ENCODE measurements around the gene MYO1H. TPM values are rescaled to one million over a fixed set of nuclear protein-coding genes. Genes with fewer than 3 reads are reported as not detected.
A peak's percentile ranks its signal among the peaks of the same experiment; 100 is the strongest.
"Not testable (repeated sequence)": the region's sequence is repeated elsewhere in the genome, so short reads cannot be mapped to it uniquely, and the experiment has no call there.

The MYO1H gene
- total RNA-seq, 1 donor from 2014 or later, result not detected

GRCh38 chr12:109421355-109422087 is 73.8 kb downstream of the MYO1H start:
- Mint-ChIP-seq H3K27me3 (ENCODE audit: insufficient read depth, low read depth) (peaks cover 7% of the 10 kb centered on the region), H3K36me3 (no peaks in the 10 kb centered on the region), H3K4me3 (peak overlapping the region; percentile 16), H3K27ac (no peak overlapping the region), H3K4me1 (no peaks in the 10 kb centered on the region), H3K9me3 (peaks cover 5% of the 10 kb centered on the region)
- Histone ChIP-seq H3K4me3 (no peak overlapping the region), H3K27me3 (no peaks in the 10 kb centered on the region), H3K9me3 (ENCODE audit: low read depth) (no peaks in the 10 kb centered on the region), H4K20me1 (ENCODE audit: low read depth) (no peaks in the 10 kb centered on the region), H3K36me3 (no peaks in the 10 kb centered on the region), H3K27ac (no peak overlapping the region), H2AFZ (replicated peaks) (no peak overlapping the region), H3K79me2 (ENCODE audit: low read depth) (no peaks in the 10 kb centered on the region), H3F3A (ENCODE audit: low read depth) (no peaks in the 10 kb centered on the region), H3K4me2 (no peak overlapping the region), H3K9ac (no peak overlapping the region), H3K4me1 (no peaks in the 10 kb centered on the region)
- no peak for DNase-seq (ENCODE audit: low spot score)
- TF ChIP-seq CTCF (IDR thresholded peaks at IDR 0.05) (no peak), EZH2 (IDR thresholded peaks at IDR 0.05) (no peak), EZH2phosphoT487 (IDR thresholded peaks at IDR 0.05) (no peak)

GRCh38 chr12:109422251-109422650 is 74.6 kb downstream of the MYO1H start:
- Histone ChIP-seq H3K4me2 (no peak overlapping the region), H3K4me3 (no peak overlapping the region), H3K4me1 (no peaks in the 10 kb centered on the region), H3K9me3 (ENCODE audit: low read depth) (no peaks in the 10 kb centered on the region), H3K36me3 (no peaks in the 10 kb centered on the region), H3F3A (ENCODE audit: low read depth) (no peaks in the 10 kb centered on the region), H4K20me1 (ENCODE audit: low read depth) (no peaks in the 10 kb centered on the region), H3K27ac (no peak overlapping the region), H3K79me2 (ENCODE audit: low read depth) (no peaks in the 10 kb centered on the region), H2AFZ (replicated peaks) (no peak overlapping the region), H3K27me3 (no peaks in the 10 kb centered on the region), H3K9ac (no peak overlapping the region)
- Mint-ChIP-seq H3K4me1 (no peaks in the 10 kb centered on the region), H3K27ac (no peak overlapping the region), H3K36me3 (no peaks in the 10 kb centered on the region), H3K9me3 (peaks cover 5% of the 10 kb centered on the region), H3K27me3 (ENCODE audit: insufficient read depth, low read depth) (peaks cover 10% of the 10 kb centered on the region), H3K4me3 (no peak overlapping the region)
- no peak for DNase-seq (ENCODE audit: low spot score)
- TF ChIP-seq EZH2phosphoT487 (IDR thresholded peaks at IDR 0.05), result no peak

- H3K4me2 ChIP-seq, result no peak overlapping the region
- H4K20me1 ChIP-seq (ENCODE audit: low read depth), result no peaks in the 10 kb centered on the region
- no peaks in the 10 kb centered on the region for H3K4me1 Mint-ChIP-seq
- H3K27ac Mint-ChIP-seq, result no peak overlapping the region
- no peak for TF ChIP-seq EZH2 (IDR thresholded peaks at IDR 0.05)
- no peak for TF ChIP-seq CTCF (IDR thresholded peaks at IDR 0.05)
- no peak for TF ChIP-seq EZH2phosphoT487 (IDR thresholded peaks at IDR 0.05)
- no peak overlapping the region for H3K4me3 Mint-ChIP-seq
- no peak overlapping the region for H3K4me3 ChIP-seq
- H3K4me1 ChIP-seq, result no peaks in the 10 kb centered on the region
- no peaks in the 10 kb centered on the region for H3K27me3 ChIP-seq
- no peak overlapping the region for H3K9ac ChIP-seq
- H3K79me2 ChIP-seq (ENCODE audit: low read depth), result no peaks in the 10 kb centered on the region
- no peaks in the 10 kb centered on the region for H3K9me3 ChIP-seq (ENCODE audit: low read depth)
- no peaks in the 10 kb centered on the region for H3K36me3 ChIP-seq
- peaks cover 14% of the 10 kb centered on the region for H3K27me3 Mint-ChIP-seq (ENCODE audit: insufficient read depth, low read depth)
- H3K27ac ChIP-seq, result no peak overlapping the region
- no peaks in the 10 kb centered on the region for H3K9me3 Mint-ChIP-seq
- no peak for DNase-seq (ENCODE audit: low spot score)
- no peaks in the 10 kb centered on the region for H3K36me3 Mint-ChIP-seq
- H3F3A ChIP-seq (ENCODE audit: low read depth), result no peaks in the 10 kb centered on the region
- H2AFZ ChIP-seq (replicated peaks), result no peak overlapping the region
These were observed 75.7 kb downstream of the MYO1H start for GRCh38 chr12:109423392-109423791.

- peak; percentile 28 for DNase-seq (ENCODE audit: low spot score)
- H3K79me2 ChIP-seq (ENCODE audit: low read depth), result no peaks in the 10 kb centered on the region
- no peak overlapping the region for H3K4me3 ChIP-seq
- H3K4me2 ChIP-seq, result no peak overlapping the region
- H3K27ac Mint-ChIP-seq, result no peak overlapping the region
- H3K36me3 Mint-ChIP-seq, result peaks cover 1% of the 10 kb centered on the region
- no peaks in the 10 kb centered on the region for H3K4me1 ChIP-seq
- H3K27ac ChIP-seq, result no peak overlapping the region
- no peak overlapping the region for H3K4me3 Mint-ChIP-seq
- H3K27me3 ChIP-seq, result no peaks in the 10 kb centered on the region
- H3K9me3 ChIP-seq (ENCODE audit: low read depth), result no peaks in the 10 kb centered on the region
- TF ChIP-seq CTCF (IDR thresholded peaks at IDR 0.05) (peak; percentile 75), EZH2phosphoT487 (IDR thresholded peaks at IDR 0.05) (no peak)
- no peaks in the 10 kb centered on the region for H3K36me3 ChIP-seq
- peaks cover 4% of the 10 kb centered on the region for H3K9me3 Mint-ChIP-seq
- no peaks in the 10 kb centered on the region for H4K20me1 ChIP-seq (ENCODE audit: low read depth)
- peaks cover 8% of the 10 kb centered on the region for H3K4me1 Mint-ChIP-seq
- no peaks in the 10 kb centered on the region for H3F3A ChIP-seq (ENCODE audit: low read depth)
- peaks cover 14% of the 10 kb centered on the region for H3K27me3 Mint-ChIP-seq (ENCODE audit: insufficient read depth, low read depth)
- H3K9ac ChIP-seq, result no peak overlapping the region
- H2AFZ ChIP-seq (replicated peaks), result no peak overlapping the region
These were observed 80.4 kb downstream of the MYO1H start for GRCh38 chr12:109428037-109428629.

- H2AFZ ChIP-seq (replicated peaks); H3K79me2 ChIP-seq (ENCODE audit: low read depth); H3K4me3 Mint-ChIP-seq; H3K9ac ChIP-seq; H3K9me3 Mint-ChIP-seq; H3K36me3 ChIP-seq; H3K4me3 ChIP-seq; H3F3A ChIP-seq (ENCODE audit: low read depth); H3K36me3 Mint-ChIP-seq; DNase-seq (ENCODE audit: low spot score); H3K27ac ChIP-seq; H3K4me1 ChIP-seq; H3K9me3 ChIP-seq (ENCODE audit: low read depth); H4K20me1 ChIP-seq (ENCODE audit: low read depth); H3K27me3 ChIP-seq; H3K4me2 ChIP-seq: not testable (repeated sequence)
- H3K27me3 Mint-ChIP-seq (ENCODE audit: insufficient read depth, low read depth), result peaks cover 14% of the 10 kb centered on the region
- H3K27ac Mint-ChIP-seq, result peak overlapping the region; percentile 44
- peaks cover 14% of the 10 kb centered on the region for H3K4me1 Mint-ChIP-seq
These were observed 81.1 kb downstream of the MYO1H start for GRCh38 chr12:109428804-109429203.

Measured in neural progenitor cell (in vitro differentiated cells).